Fibroblast of the aortic adventitia (primary cell): ENCODE data around the gene ZEB1. TPM values are rescaled to one million over a fixed set of nuclear protein-coding genes. Genes with fewer than 3 reads are reported as not detected.

Experiments used
- DNase-seq: peaks from one replicate; pipeline ENCODE4 v3.0.0-alpha.2; 2010; ENCODE audit warnings: low read depth
- H3K4me3 ChIP-seq: 2 replicates; pipeline ENCODE4 v1.5.1; 2011; ENCODE audit warnings: low read depth, mild to moderate bottlenecking, control low read depth, low read length, moderate library complexity
- CTCF ChIP-seq: IDR thresholded peaks from 2 replicates; pipeline ENCODE4 v1.5.1; 2011; ENCODE audit warnings: mild to moderate bottlenecking, low read length, control low read depth, inconsistent platforms; ENCODE audit not compliant: insufficient read depth
- total RNA-seq: library from RNA; depleted of rRNA; stranded (reverse); fragments of >200 nt; gene quantifications from 2 replicates; pipeline ENCODE4 v1.2.3, GENCODE V29; 2012; ENCODE audit warnings: low replicate concordance

Gene ZEB1
- total RNA-seq, 1 donor, result 153 TPM

- DNase-seq, result no peak
- TF ChIP-seq CTCF, result no peak
- H3K4me3 ChIP-seq, result no peak overlapping the region
These were observed 19.9 kb upstream of the ZEB1 start for GRCh38 chr10:31299119-31299518.

- H3K4me3 ChIP-seq, result no peak overlapping the region
- no peak for DNase-seq
- no peak for TF ChIP-seq CTCF
These were observed 15.8 kb upstream of the ZEB1 start for GRCh38 chr10:31303212-31303611.

DNA sequence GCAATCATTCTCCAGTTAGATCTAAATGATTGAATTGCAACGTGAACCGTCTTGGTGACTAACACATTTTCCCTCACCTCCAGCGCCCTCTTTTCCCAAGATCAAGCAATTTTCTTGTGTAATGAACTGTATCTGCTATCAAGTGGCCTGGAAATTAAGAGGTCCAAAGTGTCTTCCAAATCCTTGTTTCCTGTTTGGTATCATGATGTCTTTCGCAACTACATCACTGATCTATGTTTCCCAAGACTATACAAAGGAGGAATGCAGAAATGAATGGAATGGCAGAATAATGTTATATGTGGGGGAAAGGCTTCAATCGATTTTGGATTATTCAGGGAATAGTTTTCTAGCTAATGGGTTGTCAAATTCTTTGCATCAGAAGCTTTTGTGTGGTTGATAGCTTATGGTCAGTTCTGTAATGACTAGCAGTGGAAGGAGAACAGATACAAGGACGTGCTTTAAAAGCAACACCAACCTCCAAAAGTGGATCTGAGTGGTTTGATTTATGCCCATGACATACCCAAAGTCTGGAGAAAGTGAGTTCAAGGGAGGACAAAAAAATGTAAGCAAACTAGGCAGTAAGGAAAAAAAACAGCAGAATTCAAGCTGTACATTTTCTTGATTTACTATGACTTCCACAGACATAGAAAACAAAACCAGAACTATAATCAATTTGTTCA is 14.6 kb upstream of the ZEB1 start:
- no peak overlapping the region for H3K4me3 ChIP-seq
- TF ChIP-seq CTCF, result no peak
- DNase-seq, result no peak

DNA sequence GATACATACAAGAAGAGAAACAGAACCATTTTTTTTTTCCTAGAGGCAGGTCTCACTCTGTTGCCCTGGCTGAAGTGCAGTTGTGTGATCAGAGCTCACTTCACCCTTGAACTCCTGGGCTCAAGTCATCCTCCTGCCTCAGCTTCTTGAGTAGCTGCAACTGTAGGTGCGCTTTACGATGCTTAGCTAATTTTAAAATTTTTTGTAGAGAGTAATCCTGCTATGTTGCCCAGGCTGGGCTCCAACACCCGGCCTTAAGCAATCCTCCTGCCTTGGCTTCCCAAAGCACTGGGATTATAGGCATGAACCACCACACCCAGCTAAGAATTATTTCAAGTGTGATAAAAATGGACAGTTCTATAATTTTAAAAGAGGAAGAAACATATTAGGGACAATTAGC is 5.6 kb upstream of the ZEB1 start:
- TF ChIP-seq CTCF, result no peak
- no peak overlapping the region for H3K4me3 ChIP-seq
- no peak for DNase-seq

DNA sequence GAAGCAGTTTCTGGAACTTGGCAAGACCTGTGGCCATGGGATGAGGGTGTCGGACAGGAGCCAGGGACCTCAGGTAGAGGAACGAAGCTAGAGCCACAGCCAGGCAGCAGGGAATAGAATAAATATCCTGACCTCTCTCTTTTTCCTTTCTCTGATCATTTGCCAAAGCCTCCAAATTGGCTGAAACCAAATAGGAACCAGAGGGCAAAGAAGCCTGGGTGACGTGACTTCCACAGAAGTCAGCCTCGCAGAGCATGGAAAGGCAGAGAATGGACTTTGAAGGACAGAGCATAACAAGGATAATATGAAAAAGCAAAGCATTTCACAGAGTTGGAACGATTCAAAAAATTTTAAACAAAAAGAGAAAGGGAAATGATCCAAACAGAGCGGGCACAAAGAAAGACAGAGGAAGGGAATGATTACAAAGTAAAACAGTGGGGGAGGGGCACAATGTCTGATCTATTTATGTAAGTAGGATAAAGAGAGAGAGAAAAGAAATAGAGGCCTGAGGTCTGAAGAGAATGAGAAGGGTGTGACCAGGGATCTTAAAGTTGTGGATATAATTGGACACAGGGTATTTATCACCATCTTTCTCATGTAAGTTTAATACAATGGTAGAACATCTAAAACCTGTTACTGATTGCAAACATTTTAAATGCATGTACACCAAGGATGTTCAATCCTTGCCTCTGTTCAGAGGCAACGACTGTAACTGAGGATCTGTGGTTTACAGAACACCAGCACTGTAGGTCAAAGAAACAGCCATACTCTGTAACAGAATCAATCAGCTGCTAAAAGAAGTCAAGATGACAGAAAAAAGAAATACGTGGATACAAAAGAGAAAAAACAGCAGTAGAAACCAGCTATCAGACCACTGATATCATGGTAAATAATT is 4.5 kb upstream of the ZEB1 start:
- no peak for DNase-seq
- H3K4me3 ChIP-seq, result no peak overlapping the region

GRCh38 chr10:31315453-31315852 is 3.6 kb upstream of the ZEB1 start:
- peak; percentile 77 for DNase-seq
- H3K4me3 ChIP-seq, result no peak overlapping the region
- no peak for TF ChIP-seq CTCF

More for the DNA sequence above, 4.5 kb upstream of the ZEB1 start:
- no peak for TF ChIP-seq CTCF
